Right lobe of liver (tissue), 4 donors: ENCODE measurements around the gene KCNH5.

Source experiments
- POLR2A ChIP-seq: fragments of 450-650 bp; IDR thresholded peaks from one replicate; pipeline ENCODE4 v1.6.1; 2017; ENCODE audit warnings: antibody characterized with exemption, mild to moderate bottlenecking
- TF ChIP-seq, protein P1 (sequence below), 4 donors: fragments of 200-600 bp in 3 of 4; fragments of 450-650 bp in 1 of 4; IDR thresholded peaks; one replicate each; pipeline versions ENCODE4 v1.5.1 to v1.8.0; 2016 to 2022; ENCODE audit warnings: antibody characterized with exemption in 4 of 4, mild to moderate bottlenecking in 2 of 4
- donor health status: DM: no; HTN: no; CAD: no.
- donor health status: DM: no; HTN: no; CAD: no.
- donor health status: DM: no; HTN: yes; CAD: no.

DNA sequence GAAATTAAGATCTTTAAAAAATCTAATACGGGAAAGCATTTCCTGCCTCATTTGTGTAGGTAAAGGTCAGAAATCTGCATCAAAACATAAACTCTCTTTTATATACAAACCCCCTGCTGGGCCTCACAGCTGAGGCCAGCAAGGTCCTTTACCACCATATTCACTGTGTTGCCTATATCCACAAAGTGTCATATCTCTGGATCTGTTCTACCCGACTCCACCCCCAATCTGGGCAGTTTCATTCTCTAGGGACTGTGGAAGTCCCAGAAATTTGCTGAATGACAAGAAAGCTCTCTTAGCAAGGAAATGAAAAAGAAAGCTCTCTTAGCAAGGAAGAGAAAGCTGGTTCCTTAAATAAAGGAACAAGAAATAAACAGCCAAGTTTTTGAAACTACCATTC, 301.7 kb downstream of the KCNH5 start:
- TF ChIP-seq, protein P1, sequence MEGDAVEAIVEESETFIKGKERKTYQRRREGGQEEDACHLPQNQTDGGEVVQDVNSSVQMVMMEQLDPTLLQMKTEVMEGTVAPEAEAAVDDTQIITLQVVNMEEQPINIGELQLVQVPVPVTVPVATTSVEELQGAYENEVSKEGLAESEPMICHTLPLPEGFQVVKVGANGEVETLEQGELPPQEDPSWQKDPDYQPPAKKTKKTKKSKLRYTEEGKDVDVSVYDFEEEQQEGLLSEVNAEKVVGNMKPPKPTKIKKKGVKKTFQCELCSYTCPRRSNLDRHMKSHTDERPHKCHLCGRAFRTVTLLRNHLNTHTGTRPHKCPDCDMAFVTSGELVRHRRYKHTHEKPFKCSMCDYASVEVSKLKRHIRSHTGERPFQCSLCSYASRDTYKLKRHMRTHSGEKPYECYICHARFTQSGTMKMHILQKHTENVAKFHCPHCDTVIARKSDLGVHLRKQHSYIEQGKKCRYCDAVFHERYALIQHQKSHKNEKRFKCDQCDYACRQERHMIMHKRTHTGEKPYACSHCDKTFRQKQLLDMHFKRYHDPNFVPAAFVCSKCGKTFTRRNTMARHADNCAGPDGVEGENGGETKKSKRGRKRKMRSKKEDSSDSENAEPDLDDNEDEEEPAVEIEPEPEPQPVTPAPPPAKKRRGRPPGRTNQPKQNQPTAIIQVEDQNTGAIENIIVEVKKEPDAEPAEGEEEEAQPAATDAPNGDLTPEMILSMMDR (IDR thresholded peaks at IDR 0.05): no peak
- TF ChIP-seq POLR2A: no peak
